ENCODE data around the gene GABARAPL2. TPM values are rescaled to one million over a fixed set of nuclear protein-coding genes. Genes with fewer than 3 reads are reported as not detected.
A peak's percentile ranks its signal among the peaks of the same experiment; 100 is the strongest.
"Not testable (repeated sequence)": the region's sequence is repeated elsewhere in the genome, so short reads cannot be mapped to it uniquely, and the experiment has no call there.

The GABARAPL2 gene
- total RNA-seq, 1 experiment from 2014 or later = 18.9 TPM

- DNase-seq (ENCODE audit: low spot score); in situ Hi-C loops (cut with HindIII; ENCODE audit: low sequenced_read_pairs): not testable (repeated sequence)
Measured at GRCh38 chr16:75548456-75548855, 17.7 kb upstream of the GABARAPL2 start.

- in situ Hi-C loops (cut with HindIII; ENCODE audit: low sequenced_read_pairs) = no loop called here
- DNase-seq (ENCODE audit: low spot score) = peak; percentile 94
Measured at GRCh38 chr16:75550211-75550662, 15.9 kb upstream of the GABARAPL2 start.

GRCh38 chr16:75552951-75553350 lies 13.2 kb upstream of the GABARAPL2 start:
- DNase-seq (ENCODE audit: low spot score) = no peak
- in situ Hi-C loops (cut with HindIII; ENCODE audit: low sequenced_read_pairs) = no loop called here

GRCh38 chr16:75555213-75555706 lies 10.9 kb upstream of the GABARAPL2 start:
- peak; percentile 94 for DNase-seq (ENCODE audit: low spot score)
- in situ Hi-C loops (cut with HindIII; ENCODE audit: low sequenced_read_pairs) = no loop called here

GRCh38 chr16:75555707-75556430 lies 10.3 kb upstream of the GABARAPL2 start, which contains the start of gene TMEM231:
TSS of gene TMEM231 (minus strand) at chr16:75556252. CDS start at chr16:75556209, 43 bp downstream.
- DNase-seq (ENCODE audit: low spot score) = peak; percentile 97
- in situ Hi-C loops (cut with HindIII; ENCODE audit: low sequenced_read_pairs) = no loop called here

GRCh38 chr16:75556431-75556950 lies 9.7 kb upstream of the GABARAPL2 start:
- in situ Hi-C loops (cut with HindIII; ENCODE audit: low sequenced_read_pairs) = no loop called here
- no peak for DNase-seq (ENCODE audit: low spot score)

- DNase-seq (ENCODE audit: low spot score) = no peak
- in situ Hi-C loops (cut with HindIII; ENCODE audit: low sequenced_read_pairs) = no loop called here
Measured at GRCh38 chr16:75558846-75559401, 7.3 kb upstream of the GABARAPL2 start.

GRCh38 chr16:75559564-75560372 lies 6.4 kb upstream of the GABARAPL2 start:
- DNase-seq (ENCODE audit: low spot score) = no peak
- in situ Hi-C loops (cut with HindIII; ENCODE audit: low sequenced_read_pairs) = no loop called here

GRCh38 chr16:75565640-75566039 lies 539 bp upstream of the GABARAPL2 start:
- no peak for DNase-seq (ENCODE audit: low spot score)
- in situ Hi-C loops (cut with HindIII; ENCODE audit: low sequenced_read_pairs) = no loop called here

GRCh38 chr16:75566758-75567255 lies 628 bp downstream of the GABARAPL2 start:
- in situ Hi-C loops (cut with HindIII; ENCODE audit: low sequenced_read_pairs) = no loop called here
- no peak for DNase-seq (ENCODE audit: low spot score)

- in situ Hi-C loops (cut with HindIII; ENCODE audit: low sequenced_read_pairs) = no loop called here
Measured at GRCh38 chr16:75567911-75568310, 1.7 kb downstream of the GABARAPL2 start.

GRCh38 chr16:75570396-75571065 lies 4.4 kb downstream of the GABARAPL2 start:
- no peak for DNase-seq (ENCODE audit: low spot score)
- in situ Hi-C loops (cut with HindIII; ENCODE audit: low sequenced_read_pairs) = no loop called here

More at GRCh38 chr16:75567911-75568310, 1.7 kb downstream of the GABARAPL2 start:
- no peak for DNase-seq (ENCODE audit: low spot score)

GRCh38 chr16:75572864-75573542 lies 6.8 kb downstream of the GABARAPL2 start:
- DNase-seq (ENCODE audit: low spot score) = no peak
- in situ Hi-C loops (cut with HindIII; ENCODE audit: low sequenced_read_pairs) = no loop called here

GRCh38 chr16:75573955-75574354 lies 7.8 kb downstream of the GABARAPL2 start:
- in situ Hi-C loops (cut with HindIII; ENCODE audit: low sequenced_read_pairs) = no loop called here
- DNase-seq (ENCODE audit: low spot score) = no peak

- no peak for DNase-seq (ENCODE audit: low spot score)
Measured at GRCh38 chr16:75575958-75576357, 9.8 kb downstream of the GABARAPL2 start.

GRCh38 chr16:75576384-75576811 lies 10.2 kb downstream of the GABARAPL2 start:
- DNase-seq (ENCODE audit: low spot score) = no peak
- in situ Hi-C loops (cut with HindIII; ENCODE audit: low sequenced_read_pairs) = no loop called here

More at GRCh38 chr16:75575958-75576357, 9.8 kb downstream of the GABARAPL2 start:
- in situ Hi-C loops (cut with HindIII; ENCODE audit: low sequenced_read_pairs) = no loop called here

GRCh38 chr16:75578212-75578611 lies 12.0 kb downstream of the GABARAPL2 start:
- in situ Hi-C loops (cut with HindIII; ENCODE audit: low sequenced_read_pairs) = no loop called here
- no peak for DNase-seq (ENCODE audit: low spot score)

GRCh38 chr16:75578725-75579124 lies 12.5 kb downstream of the GABARAPL2 start:
- in situ Hi-C loops (cut with HindIII; ENCODE audit: low sequenced_read_pairs) = no loop called here
- DNase-seq (ENCODE audit: low spot score) = no peak

Data from G401 (cell line).